MM.1S (cell line): ENCODE data around the gene LZTS2.

Source experiments
- DNase-seq: peaks from one replicate; pipeline ENCODE4 v3.0.0-alpha.2; 2015
- H2AFZ ChIP-seq: fragments of 300-600 bp; sonication (generic); 2 replicates; pipeline ENCODE4 v1.6.0; 2016; ENCODE audit warnings: antibody characterized with exemption, low read length
- H3F3A ChIP-seq: fragments of 300-600 bp; sonication (generic); 2 replicates; pipeline ENCODE4 v1.6.1; 2016; ENCODE audit warnings: mild to moderate bottlenecking, antibody characterized with exemption, low read length, moderate library complexity, mixed read lengths; ENCODE audit not compliant: insufficient read depth
- H3K27ac ChIP-seq: fragments of 300-600 bp; sonication (generic); 2 replicates; pipeline ENCODE4 v1.5.1; 2016; ENCODE audit warnings: mild to moderate bottlenecking, low read length
- H3K27me3 ChIP-seq: fragments of 300-600 bp; sonication (generic); replicated peaks from 2 replicates; pipeline ENCODE4 v1.6.0; 2016; ENCODE audit warnings: low read length; ENCODE audit not compliant: insufficient read depth
- H3K36me3 ChIP-seq: fragments of 300-600 bp; sonication (generic); replicated peaks from 2 replicates; pipeline ENCODE4 v1.6.1; 2016; ENCODE audit warnings: mild to moderate bottlenecking, low read length, mixed read lengths; ENCODE audit not compliant: insufficient read depth
- H3K4me1 ChIP-seq: fragments of 300-600 bp; sonication (generic); 2 replicates; pipeline ENCODE4 v1.6.1; 2016; ENCODE audit warnings: low read length, mixed read lengths
- H3K4me2 ChIP-seq: fragments of 300-600 bp; sonication (generic); 2 replicates; pipeline ENCODE4 v1.6.0; 2016; ENCODE audit warnings: low read depth, low read length
- H3K4me3 ChIP-seq: fragments of 300-600 bp; sonication (generic); 2 replicates; pipeline ENCODE4 v1.5.1; 2016; ENCODE audit warnings: low read length, mixed read lengths
- H3K79me2 ChIP-seq: fragments of 300-600 bp; sonication (generic); 2 replicates; pipeline ENCODE4 v1.6.1; 2016; ENCODE audit warnings: mixed run types, low read length, mixed read lengths
- H3K9ac ChIP-seq: fragments of 300-600 bp; sonication (generic); 2 replicates; pipeline ENCODE4 v1.6.1; 2016; ENCODE audit warnings: low read length, mixed read lengths
- H3K9me2 ChIP-seq: fragments of 300-600 bp; sonication (generic); replicated peaks from 2 replicates; pipeline ENCODE4 v1.6.1; 2016; ENCODE audit warnings: mild to moderate bottlenecking, low read length, mixed read lengths; ENCODE audit not compliant: insufficient read depth
- H3K9me3 ChIP-seq: fragments of 300-600 bp; sonication (generic); replicated peaks from 2 replicates; pipeline ENCODE4 v1.6.1; 2016; ENCODE audit warnings: mild to moderate bottlenecking, low read length, mixed read lengths; ENCODE audit not compliant: insufficient read depth
- H4K20me1 ChIP-seq: fragments of 300-600 bp; sonication (generic); 2 replicates; pipeline ENCODE4 v1.6.1; 2016; ENCODE audit warnings: mild to moderate bottlenecking, low read length, moderate library complexity, mixed read lengths; ENCODE audit not compliant: insufficient read depth
- EZH2 ChIP-seq: fragments of 300-600 bp; sonication (generic); optimal IDR thresholded peaks from 2 replicates; pipeline ENCODE3; 2017; ENCODE audit warnings: low read depth, mild to moderate bottlenecking, antibody characterized with exemption, low read length, mixed read lengths
- EZH2phosphoT487 ChIP-seq: fragments of 300-600 bp; sonication (generic); IDR thresholded peaks from 2 replicates; pipeline ENCODE4 v1.6.1; 2018; ENCODE audit warnings: antibody characterized with exemption, low read length
- TF ChIP-seq, protein P1 (sequence below): fragments of 300-600 bp; sonication (generic); IDR thresholded peaks from 2 replicates; pipeline ENCODE4 v1.5.1; 2016; ENCODE audit warnings: antibody characterized with exemption, low read length, mixed read lengths

The LZTS2 gene

DNA sequence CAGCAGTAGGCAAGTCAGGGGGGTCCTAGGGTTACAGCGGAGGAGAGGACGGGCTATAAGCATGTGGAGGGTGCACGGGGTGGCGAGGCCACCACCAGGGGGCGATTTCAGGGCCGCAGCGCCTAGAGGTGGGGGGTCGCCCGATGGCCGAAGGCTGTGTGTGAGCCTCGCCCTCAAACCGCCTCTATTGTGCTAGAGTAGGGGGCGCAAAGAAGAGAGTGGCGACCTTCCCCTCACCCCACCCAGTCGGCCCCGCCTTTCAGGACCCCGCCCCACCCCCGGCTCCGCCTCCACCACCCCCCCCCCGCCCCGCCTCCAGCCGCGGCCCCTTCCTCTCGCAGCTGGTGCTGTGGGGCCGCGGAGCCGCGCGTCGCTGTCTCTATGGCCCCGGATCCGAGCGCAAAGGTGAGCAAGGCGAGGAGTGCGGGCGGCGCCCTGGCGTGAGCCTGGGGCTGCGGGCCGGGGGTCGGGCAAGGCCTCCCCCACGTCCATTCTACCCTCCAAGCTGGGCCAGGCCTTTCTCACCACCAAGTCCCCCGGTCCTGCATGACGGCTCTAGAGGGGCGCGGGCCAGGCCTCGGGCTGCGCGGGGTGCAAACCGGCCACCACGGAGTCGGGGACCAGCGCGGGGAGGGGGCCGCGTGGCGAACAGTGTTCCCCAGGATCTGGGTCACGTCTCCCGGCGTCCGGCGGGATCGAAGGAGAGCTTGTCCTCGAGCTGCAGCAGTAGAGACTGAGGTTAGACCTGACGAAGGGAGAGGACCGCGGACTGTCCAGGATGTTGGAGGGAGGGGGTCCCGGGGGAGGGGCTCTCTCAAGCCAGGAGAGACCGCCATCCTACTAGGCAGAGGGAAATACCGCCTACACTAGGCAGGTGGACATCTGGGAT lies 30.2 kb upstream of the LZTS2 start, which contains the start of gene SEMA4G:
SEMA4G (plus strand) TSS at position 318 of the 889 bp plus-strand sequence. CDS start 3,409 bp downstream, outside the sequence.
- peak within 1 kb of the TSS; percentile 100 for H3K4me2 ChIP-seq
- DNase-seq = peak; percentile 39
- no peaks in the 10 kb centered on the region for H3K36me3 ChIP-seq
- H3F3A ChIP-seq = no peaks in the 10 kb centered on the region; the same call in 1 of the 2 replicates
- no peaks in the 10 kb centered on the region for H4K20me1 ChIP-seq
- H3K9ac ChIP-seq = peak within 1 kb of the TSS; percentile 43; the same call in 1 of the 2 replicates
- H3K27ac ChIP-seq = no peak within 1 kb of the TSS
- H2AFZ ChIP-seq = peak within 1 kb of the TSS; percentile 62
- no peaks in the 10 kb centered on the region for H3K9me3 ChIP-seq
- no peaks in the 10 kb centered on the region for H3K79me2 ChIP-seq
- H3K4me1 ChIP-seq = no peaks in the 10 kb centered on the region
- 0 out of 2 replicates have a peak, but pooled peaks cover 3% of the 10 kb centered on the region for H3K27me3 ChIP-seq
- H3K9me2 ChIP-seq = no peaks in the 10 kb centered on the region
- peak within 1 kb of the TSS; percentile 65 for H3K4me3 ChIP-seq
- TF ChIP-seq EZH2 = no peak
- TF ChIP-seq, protein P1, sequence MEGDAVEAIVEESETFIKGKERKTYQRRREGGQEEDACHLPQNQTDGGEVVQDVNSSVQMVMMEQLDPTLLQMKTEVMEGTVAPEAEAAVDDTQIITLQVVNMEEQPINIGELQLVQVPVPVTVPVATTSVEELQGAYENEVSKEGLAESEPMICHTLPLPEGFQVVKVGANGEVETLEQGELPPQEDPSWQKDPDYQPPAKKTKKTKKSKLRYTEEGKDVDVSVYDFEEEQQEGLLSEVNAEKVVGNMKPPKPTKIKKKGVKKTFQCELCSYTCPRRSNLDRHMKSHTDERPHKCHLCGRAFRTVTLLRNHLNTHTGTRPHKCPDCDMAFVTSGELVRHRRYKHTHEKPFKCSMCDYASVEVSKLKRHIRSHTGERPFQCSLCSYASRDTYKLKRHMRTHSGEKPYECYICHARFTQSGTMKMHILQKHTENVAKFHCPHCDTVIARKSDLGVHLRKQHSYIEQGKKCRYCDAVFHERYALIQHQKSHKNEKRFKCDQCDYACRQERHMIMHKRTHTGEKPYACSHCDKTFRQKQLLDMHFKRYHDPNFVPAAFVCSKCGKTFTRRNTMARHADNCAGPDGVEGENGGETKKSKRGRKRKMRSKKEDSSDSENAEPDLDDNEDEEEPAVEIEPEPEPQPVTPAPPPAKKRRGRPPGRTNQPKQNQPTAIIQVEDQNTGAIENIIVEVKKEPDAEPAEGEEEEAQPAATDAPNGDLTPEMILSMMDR = peak; percentile 70
- TF ChIP-seq EZH2phosphoT487 = no peak

DNA sequence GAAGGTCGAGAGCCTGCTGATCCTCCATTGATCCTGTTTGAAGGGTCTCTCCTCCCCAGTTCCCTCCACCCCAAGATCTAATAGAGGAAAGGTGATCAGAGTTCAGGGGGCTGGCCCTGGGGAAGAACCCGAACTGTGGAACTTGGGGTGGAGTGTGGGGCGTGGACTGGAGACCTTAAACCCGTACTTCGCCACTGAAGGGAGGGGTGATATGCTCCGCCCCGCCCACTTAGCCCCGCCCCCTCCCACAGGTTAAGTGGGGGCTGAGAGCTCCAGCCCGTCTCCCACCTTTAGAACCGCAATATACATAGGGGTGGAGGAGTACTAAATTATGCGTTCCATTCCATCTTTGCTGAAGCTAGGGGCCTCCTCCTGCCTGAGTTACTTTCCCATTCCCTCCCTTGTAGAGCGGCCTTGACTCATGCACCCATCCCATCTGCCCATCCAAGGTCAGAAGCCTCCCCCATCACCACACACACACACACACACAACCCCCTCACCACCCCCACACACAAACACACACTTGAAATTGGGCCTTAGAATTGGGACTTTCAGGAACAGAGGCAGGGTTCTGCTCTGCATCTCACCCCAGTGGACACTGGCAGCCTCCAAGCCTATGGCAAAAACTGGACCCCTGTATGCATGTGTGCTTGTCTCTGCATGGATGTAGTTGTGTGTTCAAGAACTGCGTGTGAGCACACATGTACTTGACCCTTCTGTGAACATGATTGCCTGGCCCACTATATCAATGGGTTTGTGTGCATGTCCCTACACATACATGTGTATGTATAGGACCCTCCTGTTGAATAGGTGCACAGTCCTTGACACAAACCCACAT lies 29.3 kb upstream of the LZTS2 start:
- Histone ChIP-seq H2AFZ (0 out of 2 replicates have a peak overlapping the region, but pooled peaks have one; percentile 61), H3K4me2 (no peak overlapping the region), H3K27me3 (0 out of 2 replicates have a peak, but pooled peaks cover 3% of the 10 kb centered on the region)

More for the DNA sequence above, 29.3 kb upstream of the LZTS2 start:
- H3K9me3 ChIP-seq = no peaks in the 10 kb centered on the region
- H3K79me2 ChIP-seq = no peaks in the 10 kb centered on the region
- H3K4me1 ChIP-seq = no peaks in the 10 kb centered on the region
- no peaks in the 10 kb centered on the region; the same call in 1 of the 2 replicates for H3F3A ChIP-seq
- no peak overlapping the region for H3K27ac ChIP-seq
- no peaks in the 10 kb centered on the region for H3K36me3 ChIP-seq
- H3K9me2 ChIP-seq = no peaks in the 10 kb centered on the region
- no peaks in the 10 kb centered on the region for H4K20me1 ChIP-seq
- no peak overlapping the region for H3K4me3 ChIP-seq
- no peak for DNase-seq
- no peak overlapping the region for H3K9ac ChIP-seq
- no peak for TF ChIP-seq EZH2phosphoT487
- TF ChIP-seq, protein P1 = no peak
- TF ChIP-seq EZH2 = no peak
